ENCODE data around the gene NAB2. TPM values are rescaled to one million over a fixed set of nuclear protein-coding genes. Genes with fewer than 3 reads are reported as not detected.
A peak's percentile ranks its signal among the peaks of the same experiment; 100 is the strongest.

Gene NAB2
- total RNA-seq, 1 experiment from 2014 or later = 16.4 TPM

GRCh38 chr12:57047981-57048380, 40.9 kb upstream of the NAB2 start:
- H3K36me3 Mint-ChIP-seq (ENCODE audit: insufficient read depth, unreplicated experiment) = no peaks in the 10 kb centered on the region
- Histone ChIP-seq H3K4me1 (peaks cover 22% of the 10 kb centered on the region), H3K4me3 (ENCODE audit: low read depth, low read length) (peak overlapping the region; percentile 25; the same call in 1 of the 2 replicates), H3K9me3 (no peaks in the 10 kb centered on the region), H3K27me3 (replicated peaks; ENCODE audit: control insufficient read depth, insufficient read depth, low read length) (no peaks in the 10 kb centered on the region), H3K36me3 (ENCODE audit: control insufficient read depth, insufficient read depth, low read length) (peaks cover 5% of the 10 kb centered on the region; the same call in 1 of the 2 replicates)
- H3K27ac Mint-ChIP-seq (ENCODE audit: unreplicated experiment) = no peak overlapping the region
- no peak for DNase-seq
- no peak for TF ChIP-seq CTCF (IDR thresholded peaks at IDR 0.05; ENCODE audit: insufficient read depth in 1 of 2, low read depth in 1 of 2, low read length in 1 of 2, severe bottlenecking in 1 of 2, unreplicated experiment in 1 of 2)
- H3K9me3 Mint-ChIP-seq (ENCODE audit: unreplicated experiment) = no peaks in the 10 kb centered on the region
- ChIA-PET POLR2A (no interaction called here), CTCF (interaction anchor here (0.7 kb wide), 1 partner anchor 64 kb away, joined by 6 read pairs; no protein-coding TSS in a partner anchor)
- BruUV-seq (replicated peaks) = no TSS peak
- intact Hi-C loops (cut with micrococcal nuclease; ENCODE audit: unreplicated experiment) = no loop called here
- peak overlapping the region; percentile 57 for H3K4me3 Mint-ChIP-seq (ENCODE audit: unreplicated experiment)
- H3K4me1 Mint-ChIP-seq (ENCODE audit: low read depth, unreplicated experiment) = peaks cover 28% of the 10 kb centered on the region
- H3K27me3 Mint-ChIP-seq (ENCODE audit: insufficient read depth, unreplicated experiment) = no peaks in the 10 kb centered on the region

GRCh38 chr12:57048423-57049118, 40.3 kb upstream of the NAB2 start:
- H3K36me3 ChIP-seq (ENCODE audit: control insufficient read depth, insufficient read depth, low read length) = peaks cover 5% of the 10 kb centered on the region; the same call in 1 of the 2 replicates
- H3K9me3 Mint-ChIP-seq (ENCODE audit: unreplicated experiment) = no peaks in the 10 kb centered on the region
- peaks cover 28% of the 10 kb centered on the region for H3K4me1 Mint-ChIP-seq (ENCODE audit: low read depth, unreplicated experiment)
- intact Hi-C loops (cut with micrococcal nuclease; ENCODE audit: unreplicated experiment) = no loop called here
- CTCF ChIA-PET = interaction anchor here (0.6 to 1.7 kb wide), 3 partner anchors 18 to 63 kb away, joined by 3 to 6 read pairs (median 5); no protein-coding TSS in a partner anchor
- no peaks in the 10 kb centered on the region for H3K9me3 ChIP-seq
- POLR2A ChIA-PET = no interaction called here
- H3K27me3 ChIP-seq (replicated peaks; ENCODE audit: control insufficient read depth, insufficient read depth, low read length) = no peaks in the 10 kb centered on the region
- H3K4me3 Mint-ChIP-seq (ENCODE audit: unreplicated experiment) = peak overlapping the region; percentile 57
- H3K27ac Mint-ChIP-seq (ENCODE audit: unreplicated experiment) = no peak overlapping the region
- peaks cover 22% of the 10 kb centered on the region for H3K4me1 ChIP-seq
- H3K4me3 ChIP-seq (ENCODE audit: low read depth, low read length) = peak overlapping the region; percentile 25
- H3K36me3 Mint-ChIP-seq (ENCODE audit: insufficient read depth, unreplicated experiment) = no peaks in the 10 kb centered on the region
- DNase-seq = no peak
- no peak for TF ChIP-seq CTCF (IDR thresholded peaks at IDR 0.05; ENCODE audit: insufficient read depth in 1 of 2, low read depth in 1 of 2, low read length in 1 of 2, severe bottlenecking in 1 of 2, unreplicated experiment in 1 of 2)
- BruUV-seq (replicated peaks) = no TSS peak
- no peaks in the 10 kb centered on the region for H3K27me3 Mint-ChIP-seq (ENCODE audit: insufficient read depth, unreplicated experiment)

GRCh38 chr12:57049119-57049446, 39.8 kb upstream of the NAB2 start:
- POLR2A ChIA-PET = no interaction called here
- no peak for DNase-seq
- peak overlapping the region; percentile 27 for H3K27ac Mint-ChIP-seq (ENCODE audit: unreplicated experiment)
- BruUV-seq (replicated peaks) = TSS peak; percentile 17
- Histone ChIP-seq H3K36me3 (ENCODE audit: control insufficient read depth, insufficient read depth, low read length) (peaks cover 5% of the 10 kb centered on the region; the same call in 1 of the 2 replicates), H3K4me3 (ENCODE audit: low read depth, low read length) (peak overlapping the region; percentile 25), H3K27me3 (replicated peaks; ENCODE audit: control insufficient read depth, insufficient read depth, low read length) (no peaks in the 10 kb centered on the region), H3K9me3 (no peaks in the 10 kb centered on the region), H3K4me1 (peaks cover 22% of the 10 kb centered on the region)
- intact Hi-C loops (cut with micrococcal nuclease; ENCODE audit: unreplicated experiment) = no loop called here
- CTCF ChIA-PET = interaction anchor here (0.6 to 1.7 kb wide), 2 partner anchors 18 to 54 kb away, joined by 3 to 5 read pairs; no protein-coding TSS in a partner anchor
- H3K36me3 Mint-ChIP-seq (ENCODE audit: insufficient read depth, unreplicated experiment) = no peaks in the 10 kb centered on the region
- no peaks in the 10 kb centered on the region for H3K27me3 Mint-ChIP-seq (ENCODE audit: insufficient read depth, unreplicated experiment)
- H3K4me3 Mint-ChIP-seq (ENCODE audit: unreplicated experiment) = peak overlapping the region; percentile 57
- no peaks in the 10 kb centered on the region for H3K9me3 Mint-ChIP-seq (ENCODE audit: unreplicated experiment)
- TF ChIP-seq CTCF (IDR thresholded peaks at IDR 0.05; ENCODE audit: insufficient read depth in 1 of 2, low read depth in 1 of 2, low read length in 1 of 2, severe bottlenecking in 1 of 2, unreplicated experiment in 1 of 2) = no peak
- H3K4me1 Mint-ChIP-seq (ENCODE audit: low read depth, unreplicated experiment) = peaks cover 28% of the 10 kb centered on the region
